ENCODE measurements around the gene GID8.
A peak's percentile ranks its signal among the peaks of the same experiment; 100 is the strongest.

The GID8 gene

DNA sequence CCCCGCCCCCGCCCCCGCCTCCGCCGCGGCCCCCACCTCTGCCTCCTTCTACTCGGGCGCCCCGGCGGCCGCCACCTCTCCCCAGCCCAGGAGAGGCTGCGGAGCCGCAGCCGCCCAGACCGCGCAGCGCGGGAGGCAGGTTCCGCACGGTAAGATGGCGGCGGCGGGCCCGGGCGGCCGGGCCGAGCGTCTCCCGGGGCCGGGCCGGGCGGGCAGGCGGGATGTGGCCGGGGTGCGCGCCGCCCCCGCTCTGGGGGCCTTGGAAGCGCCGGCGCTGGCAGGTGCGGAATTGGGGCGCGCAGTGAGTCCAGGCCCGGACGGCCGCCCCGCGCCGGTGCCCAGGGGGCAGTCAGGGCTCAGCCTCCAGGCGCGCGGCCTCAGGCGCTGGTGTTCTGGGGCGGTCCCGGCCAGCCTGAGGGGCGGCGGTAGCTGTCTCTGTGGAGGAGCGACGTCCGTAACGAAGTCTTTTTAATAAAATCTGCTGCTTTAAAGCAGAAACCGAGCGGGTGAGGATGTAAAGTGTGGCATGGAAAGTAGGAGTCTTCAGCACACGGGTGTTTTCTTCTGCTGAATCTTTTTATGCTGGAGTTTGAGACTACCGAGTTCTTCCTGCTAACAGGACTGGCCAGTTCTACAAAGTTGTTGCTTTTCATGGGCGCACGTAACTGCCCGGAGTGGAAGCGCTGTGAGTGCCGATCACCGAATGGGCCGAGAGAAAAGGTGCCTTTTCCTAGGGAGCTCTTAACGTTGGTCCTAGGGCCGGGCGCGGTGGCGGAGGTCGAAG, at the start of gene GID8:
TSS of gene GID8 (plus strand) at position 43 of the 784 bp plus-strand sequence. CDS start 3,356 bp downstream, outside the sequence.
- DNase-seq (ENCODE audit: low read depth) = peak; percentile 32
- H3K4me3 ChIP-seq (ENCODE audit: control insufficient read depth, low read depth, low read length) = peak within 1 kb of the TSS; percentile 90
- TF ChIP-seq, protein P1, sequence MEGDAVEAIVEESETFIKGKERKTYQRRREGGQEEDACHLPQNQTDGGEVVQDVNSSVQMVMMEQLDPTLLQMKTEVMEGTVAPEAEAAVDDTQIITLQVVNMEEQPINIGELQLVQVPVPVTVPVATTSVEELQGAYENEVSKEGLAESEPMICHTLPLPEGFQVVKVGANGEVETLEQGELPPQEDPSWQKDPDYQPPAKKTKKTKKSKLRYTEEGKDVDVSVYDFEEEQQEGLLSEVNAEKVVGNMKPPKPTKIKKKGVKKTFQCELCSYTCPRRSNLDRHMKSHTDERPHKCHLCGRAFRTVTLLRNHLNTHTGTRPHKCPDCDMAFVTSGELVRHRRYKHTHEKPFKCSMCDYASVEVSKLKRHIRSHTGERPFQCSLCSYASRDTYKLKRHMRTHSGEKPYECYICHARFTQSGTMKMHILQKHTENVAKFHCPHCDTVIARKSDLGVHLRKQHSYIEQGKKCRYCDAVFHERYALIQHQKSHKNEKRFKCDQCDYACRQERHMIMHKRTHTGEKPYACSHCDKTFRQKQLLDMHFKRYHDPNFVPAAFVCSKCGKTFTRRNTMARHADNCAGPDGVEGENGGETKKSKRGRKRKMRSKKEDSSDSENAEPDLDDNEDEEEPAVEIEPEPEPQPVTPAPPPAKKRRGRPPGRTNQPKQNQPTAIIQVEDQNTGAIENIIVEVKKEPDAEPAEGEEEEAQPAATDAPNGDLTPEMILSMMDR (conservative IDR thresholded peaks at IDR 0.05; ENCODE audit: control insufficient read depth, insufficient read depth, low read depth, low read length) = no peak

DNA sequence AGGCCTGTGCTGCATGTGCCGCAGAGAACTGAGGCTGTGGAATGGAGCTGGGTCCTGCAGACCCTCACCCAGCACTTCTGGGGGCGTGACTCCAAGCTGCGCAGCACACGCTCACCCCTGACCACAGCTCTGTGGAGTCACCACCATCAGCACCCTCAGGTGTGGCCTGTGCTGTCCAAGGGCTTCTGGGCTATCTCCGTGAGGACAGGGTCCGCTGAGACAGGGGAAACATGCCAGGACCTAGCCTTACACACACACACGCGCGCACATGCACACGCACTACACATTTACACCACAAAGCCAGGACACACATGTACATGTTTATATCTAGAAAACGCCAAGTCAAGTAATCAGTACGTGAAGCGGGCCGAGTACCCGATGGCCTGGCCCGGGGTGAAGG, 49.5 kb upstream of the GID8 start:
- DNase-seq (ENCODE audit: low read depth) = no peak
- H3K4me3 ChIP-seq (ENCODE audit: control insufficient read depth, low read depth, low read length) = no peak overlapping the region
- TF ChIP-seq, protein P1 (conservative IDR thresholded peaks at IDR 0.05; ENCODE audit: control insufficient read depth, insufficient read depth, low read depth, low read length) = no peak

DNA sequence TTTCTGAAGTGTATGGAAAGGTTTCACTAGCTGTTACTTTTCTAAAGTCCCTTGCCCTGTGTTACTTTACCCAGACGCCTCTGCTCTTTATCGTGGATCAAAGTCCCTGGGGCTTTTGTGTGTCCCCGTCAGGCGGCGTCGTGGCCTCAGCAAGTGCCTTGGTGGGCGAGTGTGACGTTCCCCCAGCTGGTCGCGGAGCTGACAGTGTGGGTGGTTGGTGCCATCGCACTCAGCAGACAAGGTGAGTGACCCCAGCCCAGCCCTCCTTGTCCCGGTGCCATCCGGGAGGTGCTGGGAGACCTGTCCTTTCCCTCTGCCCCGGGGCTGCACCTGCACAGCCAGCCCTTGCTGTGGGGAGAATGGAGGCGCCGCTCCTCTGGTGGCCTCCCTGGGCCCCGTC, 49.0 kb upstream of the GID8 start:
- no peak for DNase-seq (ENCODE audit: low read depth)
- TF ChIP-seq, protein P1 (conservative IDR thresholded peaks at IDR 0.05; ENCODE audit: control insufficient read depth, insufficient read depth, low read depth, low read length) = no peak
- no peak overlapping the region for H3K4me3 ChIP-seq (ENCODE audit: control insufficient read depth, low read depth, low read length)

DNA sequence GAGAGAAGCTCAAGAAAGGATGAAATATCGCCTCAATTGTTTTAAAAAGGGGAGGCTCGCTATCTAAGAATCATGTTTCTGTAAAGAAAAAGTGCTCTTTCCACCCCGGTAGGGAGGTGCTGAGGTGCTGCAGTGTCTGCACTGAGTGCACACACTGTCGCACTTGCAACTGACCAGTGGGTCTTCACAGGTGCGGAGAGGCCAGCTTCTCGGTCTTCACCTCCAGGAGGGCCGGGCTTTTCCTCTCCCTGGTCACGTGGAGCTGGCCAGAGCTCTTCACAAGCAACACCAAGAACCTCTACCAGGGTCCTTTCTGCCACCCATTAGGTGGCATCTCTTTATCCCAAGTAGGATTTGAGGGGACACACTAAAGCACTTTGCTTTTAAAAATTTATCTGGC, 48.5 kb upstream of the GID8 start:
- TF ChIP-seq, protein P1 (conservative IDR thresholded peaks at IDR 0.05; ENCODE audit: control insufficient read depth, insufficient read depth, low read depth, low read length) = no peak
- no peak for DNase-seq (ENCODE audit: low read depth)

DNA sequence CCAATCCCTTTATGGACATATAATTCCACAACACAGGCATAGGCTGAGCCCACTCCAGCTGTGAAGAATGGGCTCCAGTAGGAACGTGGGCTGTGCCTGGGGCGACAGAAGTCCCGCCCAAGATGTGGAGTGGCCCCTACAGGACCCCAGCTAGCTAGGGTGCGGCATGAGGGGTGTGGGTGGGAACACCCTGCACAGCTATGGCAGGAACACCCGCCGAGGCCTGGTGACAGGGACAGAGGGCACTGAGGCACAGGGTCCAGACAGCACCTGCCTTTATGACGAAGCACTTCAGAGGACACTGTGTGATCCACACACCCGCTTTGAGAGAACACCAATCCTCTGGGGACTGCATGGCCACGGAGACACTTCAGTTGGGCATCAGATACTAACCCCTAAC, 48.1 kb upstream of the GID8 start:
- H3K4me3 ChIP-seq (ENCODE audit: control insufficient read depth, low read depth, low read length) = no peak overlapping the region
- DNase-seq (ENCODE audit: low read depth) = no peak
- TF ChIP-seq, protein P1 (conservative IDR thresholded peaks at IDR 0.05; ENCODE audit: control insufficient read depth, insufficient read depth, low read depth, low read length) = no peak

More for the DNA sequence above, 48.5 kb upstream of the GID8 start:
- H3K4me3 ChIP-seq (ENCODE audit: control insufficient read depth, low read depth, low read length) = no peak overlapping the region

DNA sequence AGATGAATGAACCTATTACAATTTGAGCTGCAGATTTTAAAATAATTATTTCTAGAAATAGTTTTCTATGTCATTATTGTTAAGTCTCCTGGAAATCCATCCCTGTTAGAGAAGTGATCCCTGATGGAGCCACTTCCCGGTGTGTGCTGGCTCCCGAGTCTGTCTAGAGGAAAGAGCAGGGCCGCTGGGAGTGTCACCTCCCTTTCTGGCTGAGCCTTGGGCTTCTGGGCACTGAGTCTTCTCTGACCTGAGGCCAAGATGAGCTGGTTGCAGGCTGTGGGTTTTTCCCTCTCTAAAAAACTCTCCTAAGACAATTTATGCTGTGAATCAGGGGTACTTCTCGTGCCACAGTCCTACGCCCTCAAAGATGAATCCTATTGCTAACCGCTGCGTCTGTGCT, 47.5 kb upstream of the GID8 start:
- no peak overlapping the region for H3K4me3 ChIP-seq (ENCODE audit: control insufficient read depth, low read depth, low read length)
- no peak for DNase-seq (ENCODE audit: low read depth)
- TF ChIP-seq, protein P1 (conservative IDR thresholded peaks at IDR 0.05; ENCODE audit: control insufficient read depth, insufficient read depth, low read depth, low read length) = no peak
